GM21515 (cell line): ENCODE results near the gene FBP1.
"Not testable (repeated sequence)": the region's sequence is repeated elsewhere in the genome, so short reads cannot be mapped to it uniquely, and the experiment has no call there.

Source experiments
- ATAC-seq: cut with Tn5 transposase; IDR thresholded peaks from one replicate; pipeline ENCODE4 v1.9.1; 2021; ENCODE audit not compliant: unreplicated experiment

The FBP1 gene

DNA sequence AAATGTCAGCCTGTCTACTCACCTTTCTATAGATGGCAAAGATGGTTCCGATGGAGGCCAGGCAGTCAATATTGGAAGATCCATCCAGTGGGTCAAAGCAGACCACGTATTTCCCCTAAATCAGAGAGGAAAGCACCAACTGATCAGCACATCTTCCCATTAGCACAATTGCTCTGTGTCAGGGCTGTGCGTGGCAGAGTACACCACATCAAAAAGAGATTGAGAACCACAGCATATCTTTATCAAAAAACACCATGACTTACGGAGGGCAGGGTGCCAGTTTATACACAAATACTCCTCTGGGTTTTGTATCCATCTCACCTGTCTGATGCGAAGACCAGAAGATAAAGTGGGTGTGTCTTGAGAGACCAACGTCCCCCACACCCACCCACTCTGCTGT is 54.8 kb downstream of the FBP1 start:
- ATAC-seq = no peak

GRCh38 chr9:94581728-94582127 is 57.6 kb downstream of the FBP1 start:
- no peak for ATAC-seq

DNA sequence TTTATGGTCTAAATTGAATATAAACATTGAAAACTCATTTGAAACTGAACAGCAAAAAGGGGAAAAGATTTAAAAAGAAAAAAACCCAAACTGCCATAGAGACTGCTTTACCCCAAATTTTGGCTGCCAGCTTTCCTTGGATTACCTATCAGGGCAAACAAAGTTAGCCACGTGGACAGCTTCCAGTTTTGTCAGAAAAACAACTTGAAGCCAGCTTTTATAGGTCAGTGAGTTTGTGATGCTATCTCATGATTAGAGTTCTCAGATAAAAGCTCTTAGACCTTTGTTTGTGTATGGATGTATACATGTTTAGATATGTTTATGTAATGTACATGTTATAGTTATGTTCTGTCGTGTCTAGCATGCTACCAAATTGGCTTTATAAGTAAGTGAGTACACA is 61.7 kb downstream of the FBP1 start:
- no peak for ATAC-seq

GRCh38 chr9:94577036-94577435 is 62.3 kb downstream of the FBP1 start:
- ATAC-seq = no peak

DNA sequence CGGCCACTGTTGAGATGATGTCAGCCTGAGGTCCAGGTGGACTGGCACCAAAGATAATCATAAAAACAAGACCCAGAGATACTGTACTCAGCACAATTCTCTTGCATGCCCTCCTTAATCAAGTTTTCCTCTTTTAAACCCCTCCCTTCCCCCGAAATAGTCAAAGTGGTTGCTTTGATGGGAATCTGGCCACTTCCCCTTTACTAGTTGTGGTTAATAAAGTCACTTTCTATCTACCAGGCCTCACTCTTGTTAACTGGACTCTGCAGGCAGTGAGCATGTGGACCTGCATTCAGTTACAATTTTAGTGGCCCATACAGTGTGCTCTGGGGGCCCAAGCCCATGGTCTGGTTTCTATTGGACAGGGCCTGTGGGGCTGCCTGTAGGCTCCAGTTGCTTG is 63.2 kb downstream of the FBP1 start:
- no peak for ATAC-seq

DNA sequence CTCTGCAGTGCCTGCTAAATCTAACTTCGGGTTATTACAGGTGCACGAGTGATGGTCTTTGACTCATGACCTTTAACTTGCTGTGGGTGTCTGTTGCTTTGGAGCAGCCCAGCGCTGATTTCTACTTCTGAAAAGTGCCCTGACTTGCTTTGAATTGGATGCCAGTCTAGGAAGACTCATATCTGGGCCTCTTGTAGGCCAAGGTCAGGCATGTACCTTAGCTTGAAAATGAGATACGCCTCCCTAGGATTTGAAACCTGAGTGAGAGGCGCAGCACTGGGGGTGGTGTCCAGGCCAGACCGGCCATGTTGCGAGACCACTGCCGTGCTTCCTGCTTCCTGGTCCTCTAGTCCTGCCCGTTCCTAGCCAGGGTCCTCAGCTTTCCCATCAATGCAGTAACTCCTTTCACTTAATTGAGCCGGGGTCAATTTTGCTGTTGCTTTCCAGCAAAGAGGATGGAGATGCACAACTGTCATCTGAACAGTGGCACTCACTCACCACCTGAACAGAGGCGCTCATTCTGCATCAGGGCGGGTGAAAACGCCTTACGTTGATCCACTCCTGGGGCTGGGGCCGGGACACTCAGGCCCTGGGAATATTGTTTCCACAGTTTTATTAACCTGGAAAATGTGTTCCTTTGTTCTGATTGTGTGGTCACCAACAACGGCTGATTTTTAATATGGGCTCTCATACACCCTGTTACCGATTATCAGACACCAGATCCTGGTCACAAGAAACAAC is 70.2 kb downstream of the FBP1 start:
- no peak for ATAC-seq

DNA sequence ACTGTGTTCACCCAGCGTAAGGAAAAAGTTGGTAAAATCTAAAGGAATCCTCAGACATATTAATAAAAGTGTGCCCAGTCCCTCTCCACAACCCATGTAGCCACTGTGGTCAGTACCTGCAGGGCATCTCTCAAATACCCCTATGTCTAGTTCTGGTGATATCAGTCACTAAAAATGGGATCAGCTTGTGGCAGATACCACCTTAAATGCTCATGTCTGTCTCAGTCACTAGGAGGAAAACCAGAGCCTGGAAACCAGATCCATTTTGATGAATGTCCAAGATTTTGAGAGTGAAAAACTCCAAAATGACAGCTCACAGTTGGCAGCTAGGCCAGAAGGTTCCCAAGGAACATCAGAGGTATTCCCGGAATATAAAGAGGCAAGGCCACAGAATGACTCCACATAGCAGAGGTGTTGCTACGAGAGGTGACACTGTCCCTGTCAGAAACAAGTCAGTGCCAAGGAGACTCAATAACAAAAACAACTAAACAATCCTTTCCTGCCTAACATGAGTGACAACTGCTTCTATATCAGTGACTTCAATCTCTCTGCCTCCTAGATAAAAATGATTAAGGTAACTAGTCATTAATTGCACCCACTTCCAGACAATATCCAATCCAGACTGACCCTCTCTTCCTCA is 70.9 kb downstream of the FBP1 start:
- no peak for ATAC-seq

- no peak for ATAC-seq
Measured at GRCh38 chr9:94567271-94567670, 72.0 kb downstream of the FBP1 start.

DNA sequence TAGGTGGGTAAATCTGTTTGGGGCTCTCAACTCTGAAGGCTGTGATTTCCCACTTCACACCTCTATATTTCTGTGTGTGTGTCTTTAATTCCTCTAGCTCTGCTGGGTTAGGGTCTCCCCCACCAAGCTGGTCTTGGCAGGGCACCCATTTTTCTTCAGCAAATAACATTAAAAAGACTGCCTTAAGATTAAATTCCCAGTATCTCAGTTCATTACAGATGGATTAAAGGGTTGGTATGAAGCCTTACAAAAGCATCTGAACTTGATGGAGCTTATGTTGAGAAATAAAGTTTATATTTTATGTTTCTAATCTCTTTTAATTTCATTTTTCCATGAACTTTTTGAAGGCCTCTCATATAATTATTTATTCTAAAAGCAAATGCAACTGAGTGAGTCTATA is 72.8 kb downstream of the FBP1 start:
- no peak for ATAC-seq

DNA sequence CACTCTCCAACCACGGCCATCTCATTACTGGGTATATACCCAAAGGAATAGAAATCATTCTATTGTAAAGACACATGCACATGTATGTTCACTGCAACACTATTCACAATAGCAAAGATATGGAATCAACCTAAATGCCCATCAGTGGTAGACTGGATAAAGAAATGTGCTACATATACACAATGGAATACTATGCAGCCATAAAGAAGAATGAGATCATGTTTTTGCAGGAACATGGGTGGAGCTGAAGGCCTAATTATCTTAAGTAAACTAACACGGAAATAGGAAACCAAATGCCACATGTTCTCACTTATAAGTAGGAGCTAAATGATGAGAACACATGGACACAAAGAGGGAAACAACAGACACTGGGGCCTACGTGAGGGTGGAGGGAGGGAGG is 75.0 kb downstream of the FBP1 start:
- ATAC-seq = not testable (repeated sequence)

DNA sequence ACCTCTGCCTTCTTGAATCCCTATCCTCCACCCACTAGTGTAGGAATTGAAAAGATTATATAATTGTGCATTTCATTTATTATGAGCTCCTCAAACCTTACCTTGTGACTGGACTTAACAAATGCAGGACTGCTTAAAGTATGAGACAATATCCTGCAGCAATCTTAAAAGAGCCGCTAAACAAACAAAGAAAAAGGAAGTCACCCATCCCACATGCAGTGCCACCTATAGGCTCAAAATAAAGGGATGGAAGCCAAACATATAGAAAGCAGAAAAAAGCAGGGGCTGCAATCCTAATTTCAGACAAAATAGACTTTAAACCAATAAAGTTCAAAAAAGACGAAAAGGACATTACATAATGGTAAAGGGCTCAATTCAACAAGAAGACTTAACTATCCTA is 75.8 kb downstream of the FBP1 start:
- ATAC-seq = no peak

- ATAC-seq = no peak
Measured at GRCh38 chr9:94560237-94560636, 79.1 kb downstream of the FBP1 start.

DNA sequence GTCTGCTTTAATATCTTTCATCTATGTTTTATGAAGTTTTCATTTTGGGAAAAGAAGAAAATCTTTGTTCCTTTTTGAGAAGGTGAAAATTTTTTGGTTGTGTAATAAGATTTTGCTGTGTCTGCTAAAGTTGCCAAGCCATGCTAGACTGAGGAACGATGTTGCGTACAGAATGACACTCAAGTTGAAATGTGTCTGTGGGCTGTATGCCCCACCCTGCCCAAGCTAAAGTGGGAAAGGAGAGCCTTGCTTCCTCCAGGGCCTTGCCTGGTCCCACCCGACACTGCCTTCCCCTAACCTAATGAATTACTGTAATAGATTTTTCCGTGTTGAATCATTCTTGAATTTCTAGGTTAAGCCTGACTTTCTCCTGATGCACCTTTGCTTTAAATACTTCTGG is 81.9 kb downstream of the FBP1 start:
- no peak for ATAC-seq

- ATAC-seq = no peak
Measured at GRCh38 chr9:94554439-94555331, 84.6 kb downstream of the FBP1 start, which contains the start of gene PCAT7. PCAT7 (plus strand) TSS chr9:94555083.

GRCh38 chr9:94554078-94554438 is 85.3 kb downstream of the FBP1 start:
- ATAC-seq = no peak
